Cardiac fibroblast (primary cell): ENCODE measurements around the gene TSPAN32.

Source experiments
- DNase-seq, 2 donors: peaks; one replicate each; pipeline versions ENCODE4 v3.0.0 to v3.0.0-alpha.2; 2010; ENCODE audit warnings: low read depth in 2 of 2
- H3K4me3 ChIP-seq, 2 donors: replicated peaks in 1 of 2; 1 replicate in 1 of 2; 2 replicates in 1 of 2; pipeline ENCODE4 v1.5.1; 2011; ENCODE audit warnings: low read depth in 2 of 2, low read length in 2 of 2, mild to moderate bottlenecking in 2 of 2, moderate library complexity in 1 of 2
- TF ChIP-seq, protein P1 (sequence below): IDR thresholded peaks from one replicate; pipeline ENCODE4 v1.5.1; 2011; ENCODE audit warnings: low read depth, mild to moderate bottlenecking, low read length, inconsistent platforms

TSPAN32 gene

DNA sequence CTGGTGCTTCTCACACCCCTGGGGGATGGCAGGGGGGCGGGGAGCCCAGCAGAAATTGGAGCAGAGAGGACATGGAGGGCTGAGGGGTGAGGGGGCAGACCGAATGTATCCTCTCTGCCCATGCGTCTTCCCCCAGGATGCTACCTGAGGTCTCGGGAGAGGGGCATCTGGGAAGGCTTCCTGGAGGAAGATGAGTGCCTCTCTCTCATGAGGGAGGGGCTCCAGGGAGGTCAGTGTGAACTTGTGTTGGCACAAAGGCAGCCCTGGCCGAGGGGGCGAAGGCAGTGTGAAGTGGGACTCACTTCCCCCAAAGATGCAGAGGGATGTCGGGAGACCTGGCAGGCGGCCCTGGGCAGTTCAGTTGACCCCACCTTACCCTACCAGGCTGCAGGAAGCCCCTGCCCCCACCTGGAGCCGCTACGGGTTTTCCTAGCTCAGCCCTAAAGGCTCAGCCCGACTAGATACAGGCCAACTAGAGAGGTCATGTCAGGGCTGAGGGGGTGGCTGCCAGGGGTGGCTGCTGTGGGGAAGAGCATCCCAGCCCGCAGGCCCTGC is 41.8 kb upstream of the TSPAN32 start:
- DNase-seq, result no peak
- TF ChIP-seq, protein P1, sequence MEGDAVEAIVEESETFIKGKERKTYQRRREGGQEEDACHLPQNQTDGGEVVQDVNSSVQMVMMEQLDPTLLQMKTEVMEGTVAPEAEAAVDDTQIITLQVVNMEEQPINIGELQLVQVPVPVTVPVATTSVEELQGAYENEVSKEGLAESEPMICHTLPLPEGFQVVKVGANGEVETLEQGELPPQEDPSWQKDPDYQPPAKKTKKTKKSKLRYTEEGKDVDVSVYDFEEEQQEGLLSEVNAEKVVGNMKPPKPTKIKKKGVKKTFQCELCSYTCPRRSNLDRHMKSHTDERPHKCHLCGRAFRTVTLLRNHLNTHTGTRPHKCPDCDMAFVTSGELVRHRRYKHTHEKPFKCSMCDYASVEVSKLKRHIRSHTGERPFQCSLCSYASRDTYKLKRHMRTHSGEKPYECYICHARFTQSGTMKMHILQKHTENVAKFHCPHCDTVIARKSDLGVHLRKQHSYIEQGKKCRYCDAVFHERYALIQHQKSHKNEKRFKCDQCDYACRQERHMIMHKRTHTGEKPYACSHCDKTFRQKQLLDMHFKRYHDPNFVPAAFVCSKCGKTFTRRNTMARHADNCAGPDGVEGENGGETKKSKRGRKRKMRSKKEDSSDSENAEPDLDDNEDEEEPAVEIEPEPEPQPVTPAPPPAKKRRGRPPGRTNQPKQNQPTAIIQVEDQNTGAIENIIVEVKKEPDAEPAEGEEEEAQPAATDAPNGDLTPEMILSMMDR, result no peak
- H3K4me3 ChIP-seq, result no peak overlapping the region

DNA sequence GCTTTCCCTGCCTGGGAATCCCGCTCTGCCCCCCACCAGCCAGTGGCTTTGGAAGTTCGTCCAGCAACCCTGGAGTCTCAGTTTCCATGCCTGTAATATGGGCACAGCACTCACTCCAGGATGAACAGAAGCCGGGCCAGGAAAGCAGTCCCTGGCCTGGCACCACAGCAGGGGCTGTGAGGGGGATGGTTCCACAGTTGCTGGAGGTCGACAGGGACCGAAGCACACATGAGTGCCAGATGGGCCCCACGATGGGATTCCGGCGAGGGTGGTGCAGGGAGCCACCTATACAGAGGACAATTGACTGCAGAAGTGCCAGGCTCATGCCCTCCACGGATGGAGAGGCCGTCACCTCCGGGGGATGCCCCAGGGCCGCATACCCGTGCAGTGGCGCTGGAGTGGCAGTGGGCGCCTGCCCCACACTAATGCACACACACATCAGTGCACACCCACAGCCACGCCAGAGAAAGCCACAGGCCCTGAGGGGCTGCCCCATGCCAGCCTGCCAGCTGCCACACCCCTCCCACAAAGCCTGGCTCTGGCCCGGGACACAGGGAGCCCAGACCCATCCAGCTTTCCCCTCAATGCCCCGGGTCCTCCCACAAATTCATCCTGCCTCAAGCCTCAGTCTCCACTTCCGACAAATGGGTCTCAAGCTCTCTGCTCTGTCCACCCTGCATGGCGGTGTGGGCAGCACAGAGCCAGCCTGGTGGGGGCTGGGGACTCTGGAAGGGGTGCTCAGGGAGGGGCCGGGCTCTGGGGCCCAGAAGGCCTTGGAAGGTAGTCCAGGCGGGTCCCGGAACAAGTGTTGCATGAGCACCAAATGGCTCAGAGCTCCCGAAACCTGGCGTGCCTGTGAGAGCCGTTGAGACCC is 41.1 kb upstream of the TSPAN32 start:
- no peak for DNase-seq
- TF ChIP-seq, protein P1, result no peak

DNA sequence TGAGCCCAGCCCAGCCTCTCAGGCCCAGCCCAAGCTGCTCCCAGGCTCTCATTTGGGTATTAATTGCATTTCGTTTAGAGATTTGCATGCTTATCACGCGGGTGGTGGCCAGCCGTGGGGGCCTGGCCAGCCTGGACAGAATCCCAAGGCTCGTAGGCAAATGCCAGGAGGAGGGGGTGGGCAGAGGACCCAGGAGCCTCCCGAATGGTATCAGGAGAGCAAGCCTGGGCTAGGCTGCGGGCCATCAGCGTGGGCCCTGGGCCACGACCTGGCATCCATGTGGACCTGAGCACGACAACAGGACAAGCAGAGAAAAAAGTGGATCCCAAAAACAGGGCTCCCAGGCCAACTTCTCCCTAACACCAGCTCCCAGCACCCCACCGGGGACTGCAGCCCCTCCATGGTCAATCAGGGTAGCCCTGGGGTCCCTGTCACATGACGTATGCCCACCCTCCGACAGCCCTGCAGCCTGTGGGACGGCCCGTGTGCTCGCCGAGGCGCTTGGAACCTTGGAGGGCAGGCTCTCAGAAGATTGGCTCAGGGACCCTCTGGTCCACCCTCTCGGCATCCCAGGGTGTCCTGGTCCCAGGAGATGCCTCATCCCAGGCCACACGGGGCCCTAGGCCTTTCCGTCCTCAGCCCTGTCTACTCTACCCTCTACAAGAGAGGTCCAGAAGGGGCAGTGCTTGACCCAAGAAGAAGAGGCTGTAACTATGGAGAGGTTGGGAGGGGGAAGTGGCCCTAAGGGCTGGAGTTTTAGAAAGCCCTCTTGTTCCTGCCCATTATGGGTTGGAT is 40.2 kb upstream of the TSPAN32 start:
- TF ChIP-seq, protein P1, result no peak
- no peak for DNase-seq
- no peak overlapping the region for H3K4me3 ChIP-seq

More for the DNA sequence above, 41.1 kb upstream of the TSPAN32 start:
- H3K4me3 ChIP-seq, result no peak overlapping the region

DNA sequence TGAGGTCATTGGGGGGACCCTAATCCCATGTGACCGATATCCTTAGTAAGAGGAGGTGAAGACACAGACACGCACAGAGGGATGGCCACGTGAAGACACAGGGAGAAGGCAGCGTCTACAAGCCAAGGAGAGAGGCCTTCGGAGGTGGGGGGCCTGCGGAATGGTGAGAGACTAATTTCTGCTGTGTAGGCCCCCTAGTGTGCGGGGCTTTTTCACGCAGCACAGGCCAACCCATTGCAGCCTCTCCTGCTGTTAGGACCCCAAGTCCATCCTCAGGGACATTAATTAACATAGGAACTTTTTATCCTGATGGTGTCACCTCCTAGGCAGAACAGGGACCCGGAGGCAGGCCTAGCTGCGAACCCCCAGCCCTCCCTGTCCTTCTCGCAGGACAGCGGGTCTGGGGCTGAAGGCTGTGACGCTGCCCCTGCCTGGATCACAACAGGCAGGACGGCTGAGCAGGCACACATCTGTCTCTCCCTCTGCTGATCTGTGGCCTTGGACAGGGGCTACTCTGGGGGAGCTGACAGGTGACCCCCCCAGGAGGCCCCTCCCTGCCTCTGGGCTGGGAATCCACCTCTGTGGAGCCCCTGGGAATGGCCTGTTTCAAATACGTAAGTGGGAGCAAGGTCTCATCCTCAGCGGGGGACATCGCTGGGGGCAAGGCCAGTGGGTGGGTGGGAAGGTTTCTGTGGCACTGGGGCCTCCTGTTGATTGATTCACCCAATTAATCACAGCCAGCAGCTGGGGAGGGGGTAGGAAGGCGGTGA is 39.3 kb upstream of the TSPAN32 start:
- DNase-seq, result no peak
- TF ChIP-seq, protein P1, result no peak
- H3K4me3 ChIP-seq, result no peak overlapping the region

DNA sequence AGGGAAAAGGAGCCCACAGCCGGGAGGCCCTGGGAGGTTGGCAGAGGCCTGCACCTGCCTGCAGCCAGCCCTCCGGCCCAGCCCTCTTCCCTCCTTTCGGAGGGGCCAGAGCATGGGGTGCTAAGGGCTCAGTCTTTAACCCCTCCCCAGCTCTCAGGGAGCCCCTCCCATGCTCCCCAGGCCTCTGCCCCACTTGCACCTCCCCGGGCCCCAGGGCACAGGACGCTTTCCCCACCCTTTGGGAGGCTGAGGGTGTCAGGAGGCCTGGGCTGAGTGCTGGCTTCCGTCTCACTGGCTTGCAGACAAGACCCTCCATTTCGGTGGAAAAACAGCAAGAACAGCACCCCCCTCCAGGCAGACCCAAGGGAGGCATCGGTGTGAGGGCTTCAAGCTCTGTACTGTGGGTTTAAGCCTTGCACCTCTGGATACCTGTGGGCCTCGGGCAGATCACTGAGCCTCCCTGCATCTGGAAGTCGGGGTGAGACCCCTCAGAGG is 38.7 kb upstream of the TSPAN32 start:
- no peak for DNase-seq
- TF ChIP-seq, protein P1, result no peak
- H3K4me3 ChIP-seq, result no peak overlapping the region

DNA sequence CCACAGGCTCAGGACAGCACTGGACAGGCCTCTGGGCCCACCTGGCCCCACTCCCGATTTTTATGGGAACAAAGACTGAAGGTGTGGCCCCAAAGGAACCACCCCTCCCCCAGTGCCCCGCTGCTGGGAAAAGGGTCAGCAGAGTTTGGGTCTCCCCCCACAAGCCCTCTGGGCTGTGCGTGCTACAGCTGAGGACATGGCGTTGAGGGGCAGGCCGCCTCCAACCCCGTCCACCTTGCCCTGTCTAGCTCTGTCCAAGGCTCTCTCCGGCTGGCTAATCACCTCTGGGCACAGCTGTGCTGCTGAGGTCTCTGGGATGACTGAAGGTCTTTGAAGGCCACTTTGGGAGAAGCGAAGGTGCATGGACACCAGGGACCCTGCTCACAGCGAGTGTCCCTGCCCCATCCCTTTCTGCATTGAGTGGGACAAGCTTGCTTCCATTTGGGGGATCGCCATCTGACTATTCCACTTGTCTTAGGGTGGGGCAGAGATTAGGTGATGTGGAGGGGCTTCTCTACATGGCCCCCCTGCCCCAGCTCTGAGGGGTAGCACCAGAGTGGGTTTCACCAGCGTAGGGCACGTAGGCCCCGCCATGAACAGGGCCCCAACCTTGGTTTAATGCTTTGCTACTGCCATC is 38.0 kb upstream of the TSPAN32 start:
- no peak for DNase-seq

More for the DNA sequence above, 38.0 kb upstream of the TSPAN32 start:
- TF ChIP-seq, protein P1, result no peak
- no peak overlapping the region for H3K4me3 ChIP-seq
